Neuronal stem cell (in vitro differentiated cells): ENCODE data around the gene NANOG. TPM values are rescaled to one million over a fixed set of nuclear protein-coding genes. Genes with fewer than 3 reads are reported as not detected.
A peak's percentile ranks its signal among the peaks of the same experiment; 100 is the strongest.
"Not testable (repeated sequence)": the region's sequence is repeated elsewhere in the genome, so short reads cannot be mapped to it uniquely, and the experiment has no call there.

ENCODE experiments used
- DNase-seq: peaks from one replicate; pipeline ENCODE4 v3.0.0-alpha.2; 2013; ENCODE audit warnings: low spot score
- H2AFZ ChIP-seq: one replicate; pipeline ENCODE4 v1.6.1; 2013; ENCODE audit warnings: mild to moderate bottlenecking, low read length, inconsistent platforms
- H2AK5ac ChIP-seq: 2 replicates; pipeline ENCODE4 v1.6.1; 2013; ENCODE audit warnings: low read depth, mild to moderate bottlenecking, inconsistent platforms, low read length, moderate library complexity, mixed read lengths
- H2BK120ac ChIP-seq: 2 replicates; pipeline ENCODE4 v1.6.1; 2013; ENCODE audit warnings: low read depth, mild to moderate bottlenecking, inconsistent platforms, low read length, moderate library complexity, mixed read lengths
- H2BK12ac ChIP-seq: one replicate; pipeline ENCODE4 v1.6.1; 2013; ENCODE audit warnings: low read length, inconsistent platforms
- H2BK15ac ChIP-seq: 2 replicates; pipeline ENCODE4 v1.6.1; 2013; ENCODE audit warnings: mild to moderate bottlenecking, low read length, inconsistent platforms, mixed read lengths
- H2BK5ac ChIP-seq: one replicate; pipeline ENCODE4 v1.6.1; 2013; ENCODE audit warnings: inconsistent platforms, mild to moderate bottlenecking, low read length, moderate library complexity
- H3K14ac ChIP-seq: one replicate; pipeline ENCODE4 v1.6.1; 2013; ENCODE audit warnings: low read length, inconsistent platforms
- H3K18ac ChIP-seq: 2 replicates; pipeline ENCODE4 v1.6.1; 2013; ENCODE audit warnings: low read length, inconsistent platforms
- H3K23ac ChIP-seq: 2 replicates; pipeline ENCODE4 v1.6.1; 2013; ENCODE audit warnings: low read depth, mild to moderate bottlenecking, mixed read lengths, low read length, inconsistent platforms; ENCODE audit not compliant: poor library complexity
- H3K27ac ChIP-seq: replicated peaks from 3 replicates; pipeline ENCODE4 v1.5.1; 2013; ENCODE audit warnings: low read length, inconsistent platforms
- H3K27me3 ChIP-seq, 3 experiments: 2 replicates each; pipeline ENCODE4 v1.6.1; 2013; ENCODE audit warnings: low read length in 3 of 3, mild to moderate bottlenecking in 2 of 3, inconsistent platforms in 1 of 3, low read depth in 1 of 3, mixed read lengths in 1 of 3, moderate library complexity in 1 of 3; ENCODE audit not compliant: control insufficient read depth in 3 of 3, insufficient read depth in 3 of 3
- H3K36me3 ChIP-seq, 2 donors: replicated peaks in 1 of 2; 2 replicates each; pipeline ENCODE4 v1.6.1; 2013; ENCODE audit warnings: low read length in 2 of 2; ENCODE audit not compliant: control insufficient read depth in 2 of 2, insufficient read depth in 2 of 2
- H3K4ac ChIP-seq: 2 replicates; pipeline ENCODE4 v1.6.1; 2013; ENCODE audit warnings: inconsistent platforms, mild to moderate bottlenecking, low read length, moderate library complexity
- H3K4me1 ChIP-seq, 2 donors: 1 replicate in 1 of 2; 2 replicates in 1 of 2; pipeline ENCODE4 v1.6.1; 2013; ENCODE audit warnings: low read length in 2 of 2, low read depth in 1 of 2; ENCODE audit not compliant: control insufficient read depth in 2 of 2, insufficient read depth in 1 of 2
- H3K4me2 ChIP-seq: one replicate; pipeline ENCODE4 v1.6.1; 2013; ENCODE audit warnings: mild to moderate bottlenecking, low read length, inconsistent platforms; ENCODE audit not compliant: insufficient read depth, poor library complexity, severe bottlenecking
- H3K4me3 ChIP-seq, 2 donors: 2 replicates each; pipeline ENCODE4 v1.5.1; 2013; ENCODE audit warnings: low read length in 2 of 2, mild to moderate bottlenecking in 2 of 2, inconsistent platforms in 1 of 2, moderate library complexity in 1 of 2
- H3K79me1 ChIP-seq: one replicate; pipeline ENCODE4 v1.6.1; 2013; ENCODE audit warnings: low read depth, mild to moderate bottlenecking, inconsistent platforms, low read length, moderate library complexity
- H3K9ac ChIP-seq: one replicate; pipeline ENCODE4 v1.6.1; 2013; ENCODE audit warnings: mild to moderate bottlenecking, low read depth, low read length, inconsistent platforms; ENCODE audit not compliant: poor library complexity
- H3K9me3 ChIP-seq, 2 donors: replicated peaks in 1 of 2; 2 replicates each; pipeline versions ENCODE3 to v1.6.1; 2013; ENCODE audit warnings: low read length in 2 of 2, mild to moderate bottlenecking in 2 of 2, inconsistent platforms in 1 of 2, low read depth in 1 of 2, mixed read lengths in 1 of 2, moderate library complexity in 1 of 2; ENCODE audit not compliant: control insufficient read depth in 2 of 2, insufficient read depth in 1 of 2
- H4K8ac ChIP-seq: one replicate; pipeline ENCODE4 v1.6.1; 2013; ENCODE audit warnings: low read depth, mild to moderate bottlenecking, inconsistent platforms, low read length, moderate library complexity
- H4K91ac ChIP-seq: one replicate; pipeline ENCODE4 v1.6.1; 2013; ENCODE audit warnings: low read length, low read depth, mild to moderate bottlenecking, inconsistent platforms; ENCODE audit not compliant: poor library complexity
- WGBS, 2 donors: extraction: QIAGEN DNeasy Blood & Tissue Kit; methylation state at CpG; one replicate each; pipeline ENCODE4 v1.1.7; 2013; ENCODE audit warnings: missing lambda C conversion rate in 2 of 2, mixed read lengths in 1 of 2; ENCODE audit not compliant: insufficient read length in 2 of 2, insufficient replicate concordance in 1 of 2; ENCODE audit errors: extremely low coverage in 2 of 2; 5-methylcytosine and 5-hydroxymethylcytosine counted together
- polyA plus RNA-seq, 2 experiments: library from polyadenylated mRNA; stranded (reverse); fragments of 200-250 nt; gene quantifications; one replicate each; pipeline ENCODE4 v1.2.3, GENCODE V29; 2013

Gene NANOG
- under 0.01 TPM for polyA plus RNA-seq (2013, experiment 1 of 2)
- polyA plus RNA-seq (2013, experiment 2 of 2): 0.01 TPM

DNA sequence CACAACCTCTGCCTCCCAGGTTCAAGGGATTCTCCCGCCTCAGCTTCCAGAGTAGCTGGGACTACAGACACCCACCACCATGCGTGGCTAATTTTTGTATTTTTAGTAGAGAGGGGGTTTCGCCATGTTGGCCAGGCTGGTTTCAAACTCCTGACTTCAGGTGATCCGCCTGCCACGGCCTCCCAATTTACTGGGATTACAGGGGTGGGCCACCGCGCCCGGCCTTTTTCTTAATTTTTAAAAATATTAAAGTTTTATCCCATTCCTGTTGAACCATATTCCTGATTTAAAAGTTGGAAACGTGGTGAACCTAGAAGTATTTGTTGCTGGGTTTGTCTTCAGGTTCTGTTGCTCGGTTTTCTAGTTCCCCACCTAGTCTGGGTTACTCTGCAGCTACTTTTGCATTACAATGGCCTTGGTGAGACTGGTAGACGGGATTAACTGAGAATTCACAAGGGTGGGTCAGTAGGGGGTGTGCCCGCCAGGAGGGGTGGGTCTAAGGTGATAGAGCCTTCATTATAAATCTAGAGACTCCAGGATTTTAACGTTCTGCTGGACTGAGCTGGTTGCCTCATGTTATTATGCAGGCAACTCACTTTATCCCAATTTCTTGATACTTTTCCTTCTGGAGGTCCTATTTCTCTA, at the start of gene NANOG:
TSS of gene NANOG (plus strand) at position 519 of the 645 bp plus-strand sequence. CDS start 213 bp downstream, outside the sequence.
- not testable (repeated sequence) for H3K9ac ChIP-seq, H3K4me1 ChIP-seq, H3K79me1 ChIP-seq, H4K8ac ChIP-seq, H3K36me3 ChIP-seq, H3K27me3 ChIP-seq, H2BK120ac ChIP-seq, H3K4me2 ChIP-seq, H3K23ac ChIP-seq, H3K9me3 ChIP-seq, DNase-seq, H4K91ac ChIP-seq, H2BK15ac ChIP-seq, H2AK5ac ChIP-seq, H3K18ac ChIP-seq, H2BK12ac ChIP-seq, H3K27ac ChIP-seq, H3K4me3 ChIP-seq, H3K4ac ChIP-seq, H3K14ac ChIP-seq, H2BK5ac ChIP-seq
- no CpG with 5 or more reads among the region's 13 CpGs for WGBS, 2 donors
- peak within 1 kb of the TSS; percentile 24 for H2AFZ ChIP-seq

GRCh38 chr12:7747246-7747645, 42.0 kb upstream of the NANOG start, which contains the start of gene CLEC4C:
Gene CLEC4C, minus strand, starts transcription at chr12:7747375. Its CDS starts 27 bp downstream, at chr12:7747348.
- Histone ChIP-seq H3K27ac (no peak within 1 kb of the TSS), H2BK12ac (no peak within 1 kb of the TSS), H3K18ac (no peak within 1 kb of the TSS), H3K79me1 (no peaks in the 10 kb centered on the region), H4K91ac (no peak within 1 kb of the TSS), H2BK15ac (no peak within 1 kb of the TSS), H2AFZ (no peak within 1 kb of the TSS), H3K23ac (no peak within 1 kb of the TSS), H4K8ac (no peak within 1 kb of the TSS), H3K9me3 (peaks cover 0 to 2% of the 10 kb centered on the region in 2 donors), H3K4ac (no peak within 1 kb of the TSS), H3K36me3 (no peaks in the 10 kb centered on the region), H2BK5ac (no peak within 1 kb of the TSS), H3K9ac (no peak within 1 kb of the TSS), H3K4me3 (no peak within 1 kb of the TSS), H3K4me1 (no peaks in the 10 kb centered on the region), H3K4me2 (no peak within 1 kb of the TSS), H2AK5ac (no peak within 1 kb of the TSS), H3K27me3 (no peaks in the 10 kb centered on the region), H3K14ac (no peak within 1 kb of the TSS), H2BK120ac (no peak within 1 kb of the TSS)
- no peak for DNase-seq
- no CpG with 5 or more reads among the region's 5 CpGs for WGBS, 2 donors

- H2BK15ac ChIP-seq: no peak overlapping the region
- no peak overlapping the region for H3K14ac ChIP-seq
- H2AK5ac ChIP-seq: no peak overlapping the region
- H3K23ac ChIP-seq: no peak overlapping the region
- H4K8ac ChIP-seq: no peak overlapping the region
- no peak overlapping the region for H4K91ac ChIP-seq
- H3K36me3 ChIP-seq: no peaks in the 10 kb centered on the region
- DNase-seq: no peak
- no peaks in the 10 kb centered on the region for H3K27me3 ChIP-seq
- no peak overlapping the region for H2AFZ ChIP-seq
- no peak overlapping the region for H3K4me2 ChIP-seq
- no peaks in the 10 kb centered on the region for H3K4me1 ChIP-seq
- peak overlapping the region; percentile 59 for H3K18ac ChIP-seq
- WGBS, 2 donors: no CpG with 5 or more reads among the region's 4 CpGs
- no peak overlapping the region for H2BK12ac ChIP-seq
- H3K9me3 ChIP-seq: peaks cover 0 to 2% of the 10 kb centered on the region in 2 donors
- H3K79me1 ChIP-seq: no peaks in the 10 kb centered on the region
- peak overlapping the region in 1 of 2 donors; percentile 54 for H3K4me3 ChIP-seq
- no peak overlapping the region for H2BK120ac ChIP-seq
- no peak overlapping the region for H3K27ac ChIP-seq
- H3K9ac ChIP-seq: no peak overlapping the region
- H2BK5ac ChIP-seq: no peak overlapping the region
- no peak overlapping the region for H3K4ac ChIP-seq
Observed at GRCh38 chr12:7748852-7749251, 40.4 kb upstream of the NANOG start.

DNA sequence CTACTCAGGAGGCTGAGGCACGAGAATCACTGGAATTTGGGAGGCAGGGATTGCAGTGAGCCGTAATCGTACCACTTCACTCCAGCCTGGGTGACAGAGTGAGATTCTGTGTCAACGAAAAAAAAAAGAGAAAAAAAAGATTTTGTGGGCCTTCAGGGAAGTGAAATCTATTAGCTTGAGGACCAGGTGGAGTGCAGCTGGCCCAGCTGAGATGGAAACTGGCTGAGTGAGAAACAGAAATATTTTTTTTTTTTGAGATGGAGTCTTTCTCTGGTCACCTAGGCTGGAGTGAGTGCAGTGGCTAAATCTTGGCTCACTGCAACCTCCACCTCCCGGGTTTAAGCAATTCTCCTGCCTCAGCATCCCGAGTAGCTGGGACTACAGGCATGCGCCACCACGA, 39.8 kb upstream of the NANOG start:
- H3K9me3 ChIP-seq: no peaks in the 10 kb centered on the region
- no CpG with 5 or more reads among the region's 8 CpGs for WGBS, 2 donors
- no peak for DNase-seq

More for the DNA sequence above, 39.8 kb upstream of the NANOG start:
- no peak overlapping the region for H3K9ac ChIP-seq
- no peak overlapping the region for H3K27ac ChIP-seq
- H2BK12ac ChIP-seq: no peak overlapping the region
- H3K4me3 ChIP-seq: no peak overlapping the region
- no peaks in the 10 kb centered on the region for H3K79me1 ChIP-seq
- no peak overlapping the region for H3K23ac ChIP-seq
- H2AFZ ChIP-seq: no peak overlapping the region
- H3K36me3 ChIP-seq: no peaks in the 10 kb centered on the region
- no peak overlapping the region for H3K18ac ChIP-seq
- no peaks in the 10 kb centered on the region for H3K4me1 ChIP-seq
- no peak overlapping the region for H2BK120ac ChIP-seq
- no peak overlapping the region for H4K91ac ChIP-seq
- no peak overlapping the region for H2AK5ac ChIP-seq
- no peak overlapping the region for H4K8ac ChIP-seq
- H3K27me3 ChIP-seq: no peaks in the 10 kb centered on the region
- H3K4me2 ChIP-seq: no peak overlapping the region
- H3K4ac ChIP-seq: no peak overlapping the region
- H2BK5ac ChIP-seq: no peak overlapping the region
- H3K14ac ChIP-seq: no peak overlapping the region
- H2BK15ac ChIP-seq: no peak overlapping the region
